Smooth muscle cell (in vitro differentiated cells): ENCODE results near the gene SNAP47. TPM values are rescaled to one million over a fixed set of nuclear protein-coding genes. Genes with fewer than 3 reads are reported as not detected.

Experiments used
- DNase-seq: peaks from one replicate; lab custom pipeline; 2025; ENCODE audit not compliant: unreplicated experiment; lab: John Stamatoyannopoulos, UW
- H2AFZ ChIP-seq: fragments of 200-600 bp; sonication (generic); 2 replicates; pipeline ENCODE4 v1.6.0; 2016; ENCODE audit warnings: antibody characterized with exemption, low read depth, mild to moderate bottlenecking
- H3F3A ChIP-seq: fragments of 200-600 bp; sonication (generic); 2 replicates; pipeline ENCODE4 v1.6.0; 2017; ENCODE audit warnings: antibody characterized with exemption, low read depth
- H3K27ac ChIP-seq: fragments of 200-600 bp; sonication (generic); 2 replicates; pipeline ENCODE4 v1.5.1; 2016; ENCODE audit warnings: low read depth, mild to moderate bottlenecking
- H3K27me3 ChIP-seq: fragments of 200-600 bp; sonication (generic); 2 replicates; pipeline ENCODE4 v1.6.1; 2016; ENCODE audit warnings: low read depth, mild to moderate bottlenecking
- H3K36me3 ChIP-seq: fragments of 200-600 bp; sonication (generic); 2 replicates; pipeline ENCODE4 v1.5.1; 2016; ENCODE audit warnings: low read depth
- H3K4me1 ChIP-seq: fragments of 200-600 bp; sonication (generic); 2 replicates; pipeline ENCODE4 v1.5.1; 2016; ENCODE audit warnings: low read depth
- H3K4me2 ChIP-seq: fragments of 200-600 bp; sonication (generic); 2 replicates; pipeline ENCODE4 v1.6.0; 2016; ENCODE audit warnings: mild to moderate bottlenecking
- H3K4me3 ChIP-seq: fragments of 200-600 bp; sonication (generic); 2 replicates; pipeline ENCODE4 v1.5.1; 2016; ENCODE audit warnings: mild to moderate bottlenecking
- H3K79me2 ChIP-seq: fragments of 200-600 bp; sonication (generic); 2 replicates; pipeline ENCODE4 v1.6.0; 2016; ENCODE audit warnings: low read depth, mild to moderate bottlenecking
- H3K9ac ChIP-seq: fragments of 200-600 bp; sonication (generic); 2 replicates; pipeline ENCODE4 v1.6.0; 2016; ENCODE audit warnings: low read depth
- H3K9me3 ChIP-seq: fragments of 200-600 bp; sonication (generic); replicated peaks from 2 replicates; pipeline ENCODE4 v1.5.1; 2016; ENCODE audit warnings: low read depth
- H4K20me1 ChIP-seq: fragments of 200-600 bp; sonication (generic); 2 replicates; pipeline ENCODE4 v1.6.0; 2016; ENCODE audit warnings: low read depth
- WGBS: methylation state at CpG from one replicate; pipeline ENCODE4 v1.1.7; 2016; ENCODE audit warnings: low lambda C conversion rate; 5-methylcytosine and 5-hydroxymethylcytosine counted together
- polyA plus RNA-seq: library from polyadenylated mRNA; unstranded; fragments of >200 nt; fragmentation: Nextera tagmentation; extraction: Ambion mirVana; gene quantifications from 2 replicates; pipeline ENCODE4 v1.2.1, GENCODE V29; 2016
- total RNA-seq: library from RNA; depleted of rRNA; stranded (reverse); fragments of >200 nt; gene quantifications from 2 replicates; pipeline ENCODE4 v1.2.3, GENCODE V29; 2014
- TF ChIP-seq, protein P1 (sequence below): fragments of 200-600 bp; sonication (generic); IDR thresholded peaks from 2 replicates; pipeline ENCODE4 v1.5.1; 2017; ENCODE audit warnings: borderline replicate concordance, mild to moderate bottlenecking, antibody characterized with exemption; ENCODE audit not compliant: insufficient read depth, poor library complexity, severe bottlenecking

Gene SNAP47
- total and polyA plus RNA-seq, 2 experiments from 2014 or later, result 26.2 to 42.4 TPM

- Histone ChIP-seq H3K36me3 (no peaks in the 10 kb centered on the region), H3K27ac (no peak overlapping the region), H3F3A (no peaks in the 10 kb centered on the region), H3K9ac (no peak overlapping the region), H3K27me3 (peaks cover 3% of the 10 kb centered on the region), H2AFZ (no peak overlapping the region), H4K20me1 (no peaks in the 10 kb centered on the region), H3K9me3 (peaks cover 4% of the 10 kb centered on the region), H3K4me1 (no peaks in the 10 kb centered on the region), H3K79me2 (no peaks in the 10 kb centered on the region), H3K4me3 (no peak overlapping the region), H3K4me2 (no peak overlapping the region)
- 43% methylated on average over 2 of the region's 2 CpGs for WGBS
- TF ChIP-seq, protein P1, sequence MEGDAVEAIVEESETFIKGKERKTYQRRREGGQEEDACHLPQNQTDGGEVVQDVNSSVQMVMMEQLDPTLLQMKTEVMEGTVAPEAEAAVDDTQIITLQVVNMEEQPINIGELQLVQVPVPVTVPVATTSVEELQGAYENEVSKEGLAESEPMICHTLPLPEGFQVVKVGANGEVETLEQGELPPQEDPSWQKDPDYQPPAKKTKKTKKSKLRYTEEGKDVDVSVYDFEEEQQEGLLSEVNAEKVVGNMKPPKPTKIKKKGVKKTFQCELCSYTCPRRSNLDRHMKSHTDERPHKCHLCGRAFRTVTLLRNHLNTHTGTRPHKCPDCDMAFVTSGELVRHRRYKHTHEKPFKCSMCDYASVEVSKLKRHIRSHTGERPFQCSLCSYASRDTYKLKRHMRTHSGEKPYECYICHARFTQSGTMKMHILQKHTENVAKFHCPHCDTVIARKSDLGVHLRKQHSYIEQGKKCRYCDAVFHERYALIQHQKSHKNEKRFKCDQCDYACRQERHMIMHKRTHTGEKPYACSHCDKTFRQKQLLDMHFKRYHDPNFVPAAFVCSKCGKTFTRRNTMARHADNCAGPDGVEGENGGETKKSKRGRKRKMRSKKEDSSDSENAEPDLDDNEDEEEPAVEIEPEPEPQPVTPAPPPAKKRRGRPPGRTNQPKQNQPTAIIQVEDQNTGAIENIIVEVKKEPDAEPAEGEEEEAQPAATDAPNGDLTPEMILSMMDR, result no peak
- DNase-seq, result no peak
Measured at GRCh38 chr1:227824204-227824603, 89.0 kb downstream of the SNAP47 start.

DNA sequence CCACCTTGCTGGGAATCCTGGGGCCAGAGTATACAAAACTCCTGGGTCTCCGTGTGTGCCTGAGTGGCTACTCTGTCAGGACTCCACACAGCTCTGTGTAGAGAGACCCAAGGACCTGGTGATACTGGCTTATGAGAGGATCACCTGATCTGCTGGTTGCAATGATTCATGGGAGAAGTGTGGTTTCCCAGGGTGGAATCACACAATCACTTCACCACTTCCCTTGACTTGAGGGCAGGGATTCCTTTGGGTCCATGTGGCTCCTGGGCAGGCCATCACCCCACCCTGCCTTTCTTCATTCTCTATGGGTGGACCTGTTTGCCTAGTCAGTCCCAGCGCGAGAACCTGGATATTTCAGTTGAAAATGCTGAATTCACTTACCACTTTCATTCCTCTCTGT, 93.6 kb downstream of the SNAP47 start:
- no peak for DNase-seq
- WGBS, result 92% methylated on average over 3 of the region's 3 CpGs
- Histone ChIP-seq H3K9me3 (no peaks in the 10 kb centered on the region), H3K4me3 (no peak overlapping the region), H3K4me1 (no peaks in the 10 kb centered on the region), H2AFZ (no peak overlapping the region), H4K20me1 (no peaks in the 10 kb centered on the region), H3F3A (no peaks in the 10 kb centered on the region), H3K9ac (no peak overlapping the region), H3K79me2 (no peaks in the 10 kb centered on the region), H3K36me3 (no peaks in the 10 kb centered on the region), H3K27me3 (peaks cover 3% of the 10 kb centered on the region), H3K4me2 (no peak overlapping the region), H3K27ac (no peak overlapping the region)
- TF ChIP-seq, protein P1, result no peak

Other genes with a start within 250 kb of the SNAP47 start
- 8.7 and 10.3 TPM in 2 replicates for gene ZNF678, start 171.9 kb upstream of the SNAP47 start, total RNA-seq
- 1.1 and 2.1 TPM in 2 replicates for gene ZNF678, start 171.9 kb upstream of the SNAP47 start, polyA plus RNA-seq
- gene JMJD4, start 133 bp upstream of the SNAP47 start, total RNA-seq, result 8.5 and 9.0 TPM in 2 replicates
- gene JMJD4, start 133 bp upstream of the SNAP47 start, polyA plus RNA-seq, result 19.5 and 22.4 TPM in 2 replicates
- not detected in 2 replicates for gene PRSS38, start 80.2 kb downstream of the SNAP47 start, total RNA-seq
- gene PRSS38, start 80.2 kb downstream of the SNAP47 start, polyA plus RNA-seq, result not detected in 2 replicates
- gene WNT9A, start 212.5 kb downstream of the SNAP47 start, total RNA-seq, result 1.1 and 2.6 TPM in 2 replicates
- 0.03 and 0.76 TPM in 2 replicates for gene WNT9A, start 212.5 kb downstream of the SNAP47 start, polyA plus RNA-seq